Neural progenitor cell (in vitro differentiated cells): ENCODE measurements around the gene CFHR4. TPM values are rescaled to one million over a fixed set of nuclear protein-coding genes. Genes with fewer than 3 reads are reported as not detected.
"Not testable (repeated sequence)": the region's sequence is repeated elsewhere in the genome, so short reads cannot be mapped to it uniquely, and the experiment has no call there.

Source experiments
- DNase-seq: peaks from one replicate; pipeline ENCODE4 v3.0.0-alpha.2; 2016; ENCODE audit warnings: low spot score
- H2AFZ ChIP-seq: fragments of 200-600 bp; sonication (generic); replicated peaks from 2 replicates; pipeline ENCODE4 v1.6.1; 2016; ENCODE audit warnings: antibody characterized with exemption
- H3F3A ChIP-seq: fragments of 200-600 bp; sonication (generic); 2 replicates; pipeline ENCODE4 v1.6.1; 2016; ENCODE audit warnings: antibody characterized with exemption, low read depth
- H3K27ac ChIP-seq: fragments of 200-600 bp; sonication (generic); 2 replicates; pipeline ENCODE4 v1.5.1; 2016; ENCODE audit warnings: mild to moderate bottlenecking
- H3K27me3 ChIP-seq: fragments of 200-600 bp; sonication (generic); 2 replicates; pipeline ENCODE4 v1.6.1; 2016; ENCODE audit warnings: mild to moderate bottlenecking, moderate library complexity
- H3K36me3 ChIP-seq: fragments of 200-600 bp; sonication (generic); 2 replicates; pipeline ENCODE4 v1.5.1; 2016
- H3K4me1 ChIP-seq: fragments of 200-600 bp; sonication (generic); 2 replicates; pipeline ENCODE4 v1.6.1; 2016; ENCODE audit warnings: mixed run types
- H3K4me2 ChIP-seq: fragments of 200-600 bp; sonication (generic); 2 replicates; pipeline ENCODE4 v1.6.1; 2016
- H3K4me3 ChIP-seq: fragments of 200-600 bp; sonication (generic); 2 replicates; pipeline ENCODE4 v1.5.1; 2016
- H3K79me2 ChIP-seq: fragments of 200-600 bp; sonication (generic); 2 replicates; pipeline ENCODE4 v1.6.1; 2016; ENCODE audit warnings: low read depth
- H3K9ac ChIP-seq: fragments of 200-600 bp; sonication (generic); 2 replicates; pipeline ENCODE4 v1.6.1; 2016
- H3K9me3 ChIP-seq: fragments of 200-600 bp; sonication (generic); 2 replicates; pipeline ENCODE4 v1.5.1; 2016; ENCODE audit warnings: low read depth
- H4K20me1 ChIP-seq: fragments of 200-600 bp; sonication (generic); 2 replicates; pipeline ENCODE4 v1.6.1; 2016; ENCODE audit warnings: low read depth
- H3K27ac Mint-ChIP-seq: 3 replicates; pipeline ENCODE4 v1.8.0; 2021; ENCODE audit warnings: mixed read lengths
- H3K27me3 Mint-ChIP-seq: 2 replicates; pipeline ENCODE4 v1.8.0; 2022; ENCODE audit warnings: low read depth, mild to moderate bottlenecking, inconsistent platforms, moderate library complexity, mixed read lengths; ENCODE audit not compliant: insufficient read depth
- H3K36me3 Mint-ChIP-seq: 3 replicates; pipeline ENCODE4 v1.8.0; 2021; ENCODE audit warnings: mixed read lengths
- H3K4me1 Mint-ChIP-seq: 3 replicates; pipeline ENCODE4 v1.8.0; 2021; ENCODE audit warnings: mixed read lengths
- H3K4me3 Mint-ChIP-seq: 3 replicates; pipeline ENCODE4 v1.8.0; 2021; ENCODE audit warnings: mild to moderate bottlenecking, moderate library complexity, mixed read lengths
- H3K9me3 Mint-ChIP-seq: 3 replicates; pipeline ENCODE4 v1.8.0; 2020; ENCODE audit warnings: mixed read lengths
- CTCF ChIP-seq: fragments of 200-600 bp; sonication (generic); IDR thresholded peaks from 2 replicates; pipeline ENCODE4 v1.5.1; 2017; ENCODE audit warnings: antibody characterized with exemption, mild to moderate bottlenecking
- EZH2 ChIP-seq: fragments of 200-600 bp; sonication (generic); IDR thresholded peaks from 2 replicates; pipeline ENCODE4 v1.6.1; 2017; ENCODE audit warnings: antibody characterized with exemption, mild to moderate bottlenecking, moderate library complexity
- EZH2phosphoT487 ChIP-seq: fragments of 200-600 bp; sonication (generic); IDR thresholded peaks from 2 replicates; pipeline ENCODE4 v1.6.1; 2017; ENCODE audit warnings: antibody characterized with exemption
- total RNA-seq: library from RNA; depleted of rRNA; stranded (reverse); fragments of >200 nt; gene quantifications from 2 replicates; pipeline ENCODE4 v1.2.3, GENCODE V29; 2015; ENCODE audit warnings: low replicate concordance

CFHR4 gene
- total RNA-seq, 1 donor from 2014 or later = not detected

GRCh38 chr1:196910215-196910614 is 22.4 kb downstream of the CFHR4 start:
- Histone ChIP-seq H3K79me2 (no peaks in the 10 kb centered on the region), H3K27ac (no peak overlapping the region), H3K9ac (no peak overlapping the region), H3K4me1 (no peaks in the 10 kb centered on the region), H3K27me3 (no peaks in the 10 kb centered on the region), H2AFZ (no peak overlapping the region), H3K36me3 (no peaks in the 10 kb centered on the region), H3K4me2 (no peak overlapping the region), H4K20me1 (no peaks in the 10 kb centered on the region), H3K4me3 (no peak overlapping the region), H3F3A (no peaks in the 10 kb centered on the region), H3K9me3 (no peaks in the 10 kb centered on the region)
- Mint-ChIP-seq H3K27ac (no peak overlapping the region), H3K36me3 (no peaks in the 10 kb centered on the region), H3K27me3 (no peaks in the 10 kb centered on the region), H3K9me3 (no peaks in the 10 kb centered on the region), H3K4me3 (no peak overlapping the region), H3K4me1 (no peaks in the 10 kb centered on the region)
- DNase-seq = no peak
- TF ChIP-seq EZH2phosphoT487 (no peak), EZH2 (no peak), CTCF (no peak)

GRCh38 chr1:196912283-196912682 is 24.4 kb downstream of the CFHR4 start:
- not testable (repeated sequence) for H3K4me3 ChIP-seq, H3K4me1 ChIP-seq, H3K79me2 ChIP-seq, H3K27me3 ChIP-seq, H3K27ac ChIP-seq, H3K27ac Mint-ChIP-seq, H3K4me2 ChIP-seq, H4K20me1 ChIP-seq, H3K9me3 ChIP-seq, H3K9me3 Mint-ChIP-seq, DNase-seq, H3K4me3 Mint-ChIP-seq, H3K4me1 Mint-ChIP-seq, H3K9ac ChIP-seq, H3K27me3 Mint-ChIP-seq, H3K36me3 ChIP-seq, H3F3A ChIP-seq, H3K36me3 Mint-ChIP-seq
- peak overlapping the region; percentile 2 for H2AFZ ChIP-seq

- H3K9me3 Mint-ChIP-seq = not testable (repeated sequence)
Measured at GRCh38 chr1:196926839-196927238, 39.0 kb downstream of the CFHR4 start.

GRCh38 chr1:196932853-196933252 is 45.0 kb downstream of the CFHR4 start:
- H3K9me3 ChIP-seq, H3K36me3 ChIP-seq, H3K36me3 Mint-ChIP-seq, H3K27ac ChIP-seq, H3K4me1 Mint-ChIP-seq, H3K9me3 Mint-ChIP-seq, H3K4me1 ChIP-seq, H3K27me3 ChIP-seq, H3K4me3 ChIP-seq, H2AFZ ChIP-seq, H4K20me1 ChIP-seq, H3K4me3 Mint-ChIP-seq, H3K4me2 ChIP-seq, H3K27ac Mint-ChIP-seq, H3F3A ChIP-seq, DNase-seq, H3K79me2 ChIP-seq, H3K27me3 Mint-ChIP-seq, H3K9ac ChIP-seq: not testable (repeated sequence)

More at GRCh38 chr1:196926839-196927238, 39.0 kb downstream of the CFHR4 start:
- H2AFZ ChIP-seq, H3K27me3 Mint-ChIP-seq, H3F3A ChIP-seq, H3K36me3 ChIP-seq, H3K4me3 Mint-ChIP-seq, H3K36me3 Mint-ChIP-seq, H4K20me1 ChIP-seq, H3K27ac Mint-ChIP-seq, H3K4me3 ChIP-seq, H3K9me3 ChIP-seq, H3K27me3 ChIP-seq, H3K79me2 ChIP-seq, DNase-seq, H3K4me1 ChIP-seq, H3K4me1 Mint-ChIP-seq, H3K4me2 ChIP-seq, H3K9ac ChIP-seq, H3K27ac ChIP-seq: not testable (repeated sequence)

GRCh38 chr1:196933531-196934189 is 45.8 kb downstream of the CFHR4 start:
- Histone ChIP-seq H4K20me1 (no peaks in the 10 kb centered on the region), H3K36me3 (no peaks in the 10 kb centered on the region), H3K9me3 (no peaks in the 10 kb centered on the region), H3K79me2 (no peaks in the 10 kb centered on the region), H3K27ac (no peak overlapping the region), H3K27me3 (no peaks in the 10 kb centered on the region), H3K4me2 (no peak overlapping the region), H2AFZ (no peak overlapping the region), H3K9ac (no peak overlapping the region), H3F3A (no peaks in the 10 kb centered on the region), H3K4me3 (no peak overlapping the region), H3K4me1 (no peaks in the 10 kb centered on the region)
- no peaks in the 10 kb centered on the region for H3K36me3 Mint-ChIP-seq
- H3K9me3 Mint-ChIP-seq = no peaks in the 10 kb centered on the region
- DNase-seq = no peak
- no peak for TF ChIP-seq EZH2
- TF ChIP-seq CTCF = no peak
- TF ChIP-seq EZH2phosphoT487 = no peak
- no peaks in the 10 kb centered on the region for H3K4me1 Mint-ChIP-seq
- no peak overlapping the region for H3K27ac Mint-ChIP-seq
- no peaks in the 10 kb centered on the region for H3K27me3 Mint-ChIP-seq
- H3K4me3 Mint-ChIP-seq = no peak overlapping the region

- H3K36me3 ChIP-seq, H3K79me2 ChIP-seq, H3K4me1 Mint-ChIP-seq, H4K20me1 ChIP-seq, H3K27me3 Mint-ChIP-seq, H3K9me3 ChIP-seq, H3K36me3 Mint-ChIP-seq, H3K4me1 ChIP-seq, H3K4me2 ChIP-seq, H3F3A ChIP-seq, H3K27ac ChIP-seq, H3K9me3 Mint-ChIP-seq, H3K4me3 Mint-ChIP-seq, H3K9ac ChIP-seq, H3K4me3 ChIP-seq, H3K27me3 ChIP-seq, H3K27ac Mint-ChIP-seq: not testable (repeated sequence)
- DNase-seq = peak; percentile 13
- peak overlapping the region; percentile 85 for H2AFZ ChIP-seq
Measured at GRCh38 chr1:196941474-196941873, 53.6 kb downstream of the CFHR4 start.
